ENCODE data around the gene URB1.

The URB1 gene

GRCh38 chr21:32347351-32347750 is 45.5 kb downstream of the URB1 start:
- TF ChIP-seq GATA2 (IDR thresholded peaks at IDR 0.05; ENCODE audit: low read depth, low read length), result no peak
- no peak for TF ChIP-seq GATA3 (IDR thresholded peaks at IDR 0.05; ENCODE audit: low read depth, low read length)

DNA sequence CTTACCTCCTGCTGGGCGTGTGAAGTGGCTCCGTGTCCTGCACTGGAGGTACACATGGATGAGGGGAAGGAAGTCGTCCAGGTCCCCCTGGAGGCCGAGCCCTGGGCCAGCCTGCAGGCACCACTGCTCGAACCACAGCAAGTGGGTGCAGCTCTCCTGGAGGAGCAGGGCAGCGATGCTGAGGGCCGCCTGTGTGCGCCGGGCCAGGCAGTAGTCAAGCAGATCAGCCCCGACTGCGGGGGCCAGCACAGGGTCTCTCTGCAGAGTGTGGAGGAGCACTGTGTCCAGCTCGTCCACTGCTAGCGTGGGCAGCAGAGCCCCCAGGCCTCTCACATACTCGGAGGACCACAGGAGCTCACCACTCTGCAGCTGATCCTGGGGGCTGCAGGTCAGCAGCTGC is 45.9 kb downstream of the URB1 start:
- TF ChIP-seq GATA2 (IDR thresholded peaks at IDR 0.05; ENCODE audit: low read depth, low read length), result no peak

DNA sequence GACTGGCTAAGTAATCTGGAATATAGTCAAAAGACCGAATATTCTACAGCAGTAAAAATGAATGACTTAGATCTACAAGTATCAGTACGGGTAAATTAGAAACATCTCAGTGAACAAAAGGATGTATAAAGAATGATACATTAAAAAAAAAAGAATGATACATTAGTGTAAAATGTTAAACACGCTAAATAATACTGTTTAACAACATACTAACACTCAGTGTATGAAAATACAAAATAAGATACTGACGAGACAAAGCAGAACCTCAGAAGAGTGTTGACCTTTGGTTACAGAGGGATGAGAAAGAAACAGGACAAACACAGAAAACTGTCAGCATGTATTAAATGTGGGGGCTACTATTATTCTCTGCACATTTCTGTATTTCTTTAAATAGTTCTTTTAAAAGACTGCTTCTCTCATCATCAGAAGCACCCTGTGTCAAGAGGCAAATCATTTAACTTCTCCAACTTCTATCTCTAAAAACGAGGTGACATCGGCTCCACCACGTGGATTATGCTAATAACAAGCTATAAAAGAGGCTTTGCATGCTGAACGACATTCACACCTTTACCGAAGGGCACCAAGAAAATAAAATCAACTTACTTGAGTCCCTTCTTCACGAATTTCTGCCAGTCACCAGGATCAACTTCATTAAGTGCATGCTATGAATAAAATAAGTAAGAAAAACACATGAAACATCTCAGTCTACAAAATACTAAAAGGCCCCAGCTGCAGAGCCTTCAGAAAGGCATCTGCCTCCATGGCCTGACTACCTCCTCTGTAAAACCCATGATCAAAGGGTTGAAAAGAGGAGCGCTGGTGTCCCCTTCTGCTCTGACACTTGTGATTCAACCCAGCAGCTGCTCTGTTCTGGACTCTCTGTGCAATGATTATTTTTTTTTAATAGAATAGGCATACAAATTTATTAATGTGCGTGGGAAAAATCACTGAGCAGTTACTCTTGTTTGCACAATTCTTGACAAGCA is 51.7 kb downstream of the URB1 start:
- TF ChIP-seq GATA3 (IDR thresholded peaks at IDR 0.05; ENCODE audit: low read depth, low read length), result no peak
- TF ChIP-seq GATA2 (IDR thresholded peaks at IDR 0.05; ENCODE audit: low read depth, low read length), result no peak

GRCh38 chr21:32338209-32338921 is 54.4 kb downstream of the URB1 start:
- TF ChIP-seq GATA3 (IDR thresholded peaks at IDR 0.05; ENCODE audit: low read depth, low read length) (no peak), GATA2 (IDR thresholded peaks at IDR 0.05; ENCODE audit: low read depth, low read length) (no peak)

GRCh38 chr21:32337206-32337605 is 55.6 kb downstream of the URB1 start:
- TF ChIP-seq GATA2 (IDR thresholded peaks at IDR 0.05; ENCODE audit: low read depth, low read length) (no peak), GATA3 (IDR thresholded peaks at IDR 0.05; ENCODE audit: low read depth, low read length) (no peak)

GRCh38 chr21:32336711-32337110 is 56.1 kb downstream of the URB1 start:
- TF ChIP-seq GATA3 (IDR thresholded peaks at IDR 0.05; ENCODE audit: low read depth, low read length) (no peak), GATA2 (IDR thresholded peaks at IDR 0.05; ENCODE audit: low read depth, low read length) (no peak)

DNA sequence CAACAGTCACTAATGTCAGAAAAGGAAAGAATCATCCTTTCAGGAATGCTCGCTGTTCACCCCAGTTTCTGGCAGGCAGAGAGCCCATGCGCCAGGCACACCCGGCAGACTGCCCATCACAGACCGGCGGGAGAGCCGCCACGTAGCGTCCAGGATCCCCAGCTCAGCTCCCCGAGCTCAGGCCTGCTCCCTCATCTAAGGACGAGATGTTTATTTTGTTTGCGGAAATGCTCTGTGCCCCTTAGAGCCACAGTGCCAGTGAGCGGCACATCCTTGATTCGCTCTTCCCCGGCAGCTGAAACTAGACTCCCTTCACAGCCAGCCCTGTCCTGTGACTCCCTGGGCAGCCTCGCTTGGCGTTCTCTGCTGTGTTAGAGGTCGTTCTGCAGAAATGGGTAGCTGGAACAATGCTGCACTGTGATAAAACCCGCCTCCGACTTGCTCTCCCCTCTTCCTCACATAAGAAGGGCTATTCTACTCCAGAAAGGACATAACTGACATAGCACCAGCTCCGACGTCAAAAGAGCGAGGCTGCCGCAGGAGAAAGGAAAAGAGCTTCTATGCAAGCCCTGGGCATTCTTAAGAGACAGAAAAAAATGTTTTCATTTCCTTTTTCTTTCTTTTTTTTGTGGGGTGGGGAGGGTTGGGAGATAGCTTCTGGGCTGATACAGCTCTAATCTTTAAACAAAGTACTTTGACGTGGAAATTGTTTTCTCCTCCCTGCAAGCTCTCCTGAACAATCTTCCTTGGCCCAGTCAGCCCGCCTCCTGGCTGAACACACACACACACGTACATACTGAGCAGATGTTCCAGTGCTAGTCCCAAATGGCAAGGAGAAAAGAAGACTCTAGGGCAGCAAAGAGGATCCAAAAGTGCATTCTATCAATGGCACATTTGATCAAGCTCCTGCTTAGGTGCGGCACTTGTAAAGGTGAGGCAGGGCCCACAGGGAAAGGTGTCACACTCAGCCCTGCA is 56.9 kb downstream of the URB1 start:
- no peak for TF ChIP-seq GATA3 (IDR thresholded peaks at IDR 0.05; ENCODE audit: low read depth, low read length)
- TF ChIP-seq GATA2 (IDR thresholded peaks at IDR 0.05; ENCODE audit: low read depth, low read length), result no peak

DNA sequence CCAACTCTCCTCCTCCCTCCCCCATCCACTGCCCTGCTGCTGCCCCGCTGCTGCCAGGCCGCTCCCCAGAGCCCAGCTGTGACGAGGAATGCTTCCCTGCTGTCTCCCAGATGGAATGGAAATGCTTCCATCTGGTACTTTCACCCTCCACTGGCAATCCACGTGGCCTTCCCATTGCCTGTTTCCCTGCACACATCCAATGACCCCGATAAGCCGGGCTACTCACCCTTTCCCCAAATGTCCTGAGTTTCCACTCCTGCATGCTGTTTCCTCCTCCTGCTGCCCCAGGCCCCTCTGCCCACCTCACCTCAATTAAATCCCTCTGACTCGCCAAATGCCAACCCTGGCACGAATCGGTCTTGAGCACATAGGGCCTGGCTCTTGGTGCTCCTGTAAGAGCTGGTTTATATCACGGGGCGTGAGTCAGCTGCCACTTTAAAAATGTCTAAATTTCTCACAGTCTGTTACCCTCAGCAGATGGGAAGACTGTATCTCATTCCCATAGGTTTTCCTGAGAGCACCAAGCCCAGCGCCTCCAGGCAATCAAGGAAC is 57.8 kb downstream of the URB1 start:
- no peak for TF ChIP-seq GATA3 (IDR thresholded peaks at IDR 0.05; ENCODE audit: low read depth, low read length)

DNA sequence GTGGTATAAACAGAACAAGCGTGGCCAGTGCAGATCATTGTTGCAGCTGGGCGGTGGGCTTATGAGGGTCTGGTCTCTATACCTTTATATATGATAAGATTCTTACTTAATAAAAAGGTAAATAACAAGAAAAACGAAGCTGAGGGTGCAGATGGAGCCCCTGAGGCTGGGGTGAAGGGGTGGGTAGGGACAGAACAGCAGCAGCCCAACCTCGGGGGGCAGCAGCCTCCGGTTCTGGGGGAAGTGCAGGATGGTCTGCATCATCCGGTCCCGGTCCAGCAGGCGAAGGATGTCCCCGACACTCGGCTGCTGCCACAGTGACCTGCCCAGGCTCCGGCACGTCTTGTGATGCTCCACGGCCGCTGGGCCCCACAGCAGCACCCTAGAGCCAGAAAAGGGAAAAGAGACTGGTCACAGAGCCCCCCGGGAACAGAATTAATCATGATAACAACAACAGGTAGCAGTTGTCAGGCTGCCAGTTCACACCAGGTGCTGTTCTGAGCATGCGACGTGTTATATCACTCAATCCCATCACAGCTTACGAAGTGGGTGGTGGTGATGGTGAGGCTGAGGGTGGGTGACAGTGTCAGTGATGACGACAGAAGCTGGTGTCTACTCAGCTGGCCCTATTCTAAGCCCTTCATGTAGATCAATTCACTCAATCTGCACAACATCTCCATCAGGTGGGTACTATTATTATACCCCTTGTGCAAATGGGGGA is 58.7 kb downstream of the URB1 start:
- TF ChIP-seq GATA3 (IDR thresholded peaks at IDR 0.05; ENCODE audit: low read depth, low read length), result no peak
- TF ChIP-seq GATA2 (IDR thresholded peaks at IDR 0.05; ENCODE audit: low read depth, low read length), result no peak

- TF ChIP-seq GATA3 (IDR thresholded peaks at IDR 0.05; ENCODE audit: low read depth, low read length) (no peak), GATA2 (IDR thresholded peaks at IDR 0.05; ENCODE audit: low read depth, low read length) (no peak)
Measured at GRCh38 chr21:32332463-32332951, 60.3 kb downstream of the URB1 start.

DNA sequence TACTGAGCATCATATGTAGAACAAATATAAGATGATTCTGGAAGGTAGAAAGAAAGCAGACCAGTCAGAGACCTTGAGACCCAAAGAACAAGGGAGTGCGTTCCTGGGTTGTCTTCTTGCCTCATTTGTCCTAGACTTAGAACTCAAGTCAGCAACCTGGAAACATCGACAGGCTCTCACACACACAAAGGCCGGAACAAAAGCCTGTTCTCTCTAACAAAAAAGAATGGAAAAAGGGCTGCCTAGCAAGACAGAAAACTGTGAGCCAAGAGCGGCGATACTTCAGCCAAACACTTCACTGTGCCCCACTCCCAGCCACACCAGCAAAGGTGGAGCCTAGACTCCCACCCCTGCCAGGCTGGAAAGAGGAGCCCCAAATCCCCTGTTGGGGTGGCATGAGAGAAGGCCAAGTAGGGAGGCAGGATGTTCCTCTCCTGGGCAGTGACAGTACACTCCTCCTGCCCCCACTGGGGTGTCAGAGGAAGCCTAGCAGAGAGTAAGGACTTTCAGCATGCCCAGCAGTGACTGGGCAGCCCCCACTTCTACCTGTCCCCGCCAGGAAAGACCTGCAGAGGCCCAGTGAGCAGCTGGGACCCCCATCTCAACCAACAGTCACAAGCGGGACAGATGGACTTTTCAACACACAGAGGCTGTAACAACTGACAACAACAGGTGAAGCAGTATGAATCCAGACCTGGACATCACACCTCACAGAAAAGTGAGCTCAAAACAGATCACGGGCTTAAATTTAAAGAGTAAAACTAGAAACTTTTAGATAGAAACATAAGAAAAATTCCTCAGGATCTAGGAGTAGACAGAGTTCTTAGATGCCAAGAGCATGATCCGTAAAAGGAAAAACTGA is 61.1 kb downstream of the URB1 start:
- TF ChIP-seq GATA2 (IDR thresholded peaks at IDR 0.05; ENCODE audit: low read depth, low read length) (no peak), GATA3 (IDR thresholded peaks at IDR 0.05; ENCODE audit: low read depth, low read length) (no peak)

GRCh38 chr21:32330784-32331311 is 62.0 kb downstream of the URB1 start:
- no peak for TF ChIP-seq GATA3 (IDR thresholded peaks at IDR 0.05; ENCODE audit: low read depth, low read length)
- TF ChIP-seq GATA2 (IDR thresholded peaks at IDR 0.05; ENCODE audit: low read depth, low read length), result no peak

Data from SH-SY5Y (cell line).